Measurements from ENCODE around the gene EP400.

EP400 gene

DNA sequence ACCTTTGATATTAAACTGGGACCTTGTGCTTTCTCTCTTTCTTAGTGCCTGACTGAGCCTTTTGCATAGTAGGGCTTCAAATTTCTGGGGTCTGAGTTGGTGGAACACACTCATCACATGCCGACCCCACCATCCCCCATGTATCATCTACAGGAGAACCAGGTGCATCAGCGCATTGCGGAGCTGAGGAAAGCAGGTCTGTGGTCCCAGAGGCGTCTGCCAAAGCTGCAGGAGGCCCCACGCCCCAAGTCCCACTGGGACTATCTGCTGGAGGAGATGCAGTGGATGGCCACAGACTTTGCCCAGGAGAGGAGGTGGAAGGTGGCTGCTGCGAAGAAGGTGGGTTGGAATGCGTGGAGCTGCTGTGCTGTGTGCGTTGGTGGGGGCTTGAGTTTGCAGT lies 37.8 kb downstream of the EP400 start:
- Mint-ChIP-seq H3K36me3 (ENCODE audit: low read depth) (peaks cover 63% of the 10 kb centered on the region), H3K4me3 (no peak overlapping the region), H3K27ac (no peak overlapping the region), H3K9me3 (no peaks in the 10 kb centered on the region), H3K4me1 (peaks cover 16% of the 10 kb centered on the region), H3K27me3 (ENCODE audit: low read depth) (no peaks in the 10 kb centered on the region)
- TF ChIP-seq, protein P1, sequence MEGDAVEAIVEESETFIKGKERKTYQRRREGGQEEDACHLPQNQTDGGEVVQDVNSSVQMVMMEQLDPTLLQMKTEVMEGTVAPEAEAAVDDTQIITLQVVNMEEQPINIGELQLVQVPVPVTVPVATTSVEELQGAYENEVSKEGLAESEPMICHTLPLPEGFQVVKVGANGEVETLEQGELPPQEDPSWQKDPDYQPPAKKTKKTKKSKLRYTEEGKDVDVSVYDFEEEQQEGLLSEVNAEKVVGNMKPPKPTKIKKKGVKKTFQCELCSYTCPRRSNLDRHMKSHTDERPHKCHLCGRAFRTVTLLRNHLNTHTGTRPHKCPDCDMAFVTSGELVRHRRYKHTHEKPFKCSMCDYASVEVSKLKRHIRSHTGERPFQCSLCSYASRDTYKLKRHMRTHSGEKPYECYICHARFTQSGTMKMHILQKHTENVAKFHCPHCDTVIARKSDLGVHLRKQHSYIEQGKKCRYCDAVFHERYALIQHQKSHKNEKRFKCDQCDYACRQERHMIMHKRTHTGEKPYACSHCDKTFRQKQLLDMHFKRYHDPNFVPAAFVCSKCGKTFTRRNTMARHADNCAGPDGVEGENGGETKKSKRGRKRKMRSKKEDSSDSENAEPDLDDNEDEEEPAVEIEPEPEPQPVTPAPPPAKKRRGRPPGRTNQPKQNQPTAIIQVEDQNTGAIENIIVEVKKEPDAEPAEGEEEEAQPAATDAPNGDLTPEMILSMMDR (IDR thresholded peaks at IDR 0.05; ENCODE audit: unreplicated experiment in 3 of 3): no peak

DNA sequence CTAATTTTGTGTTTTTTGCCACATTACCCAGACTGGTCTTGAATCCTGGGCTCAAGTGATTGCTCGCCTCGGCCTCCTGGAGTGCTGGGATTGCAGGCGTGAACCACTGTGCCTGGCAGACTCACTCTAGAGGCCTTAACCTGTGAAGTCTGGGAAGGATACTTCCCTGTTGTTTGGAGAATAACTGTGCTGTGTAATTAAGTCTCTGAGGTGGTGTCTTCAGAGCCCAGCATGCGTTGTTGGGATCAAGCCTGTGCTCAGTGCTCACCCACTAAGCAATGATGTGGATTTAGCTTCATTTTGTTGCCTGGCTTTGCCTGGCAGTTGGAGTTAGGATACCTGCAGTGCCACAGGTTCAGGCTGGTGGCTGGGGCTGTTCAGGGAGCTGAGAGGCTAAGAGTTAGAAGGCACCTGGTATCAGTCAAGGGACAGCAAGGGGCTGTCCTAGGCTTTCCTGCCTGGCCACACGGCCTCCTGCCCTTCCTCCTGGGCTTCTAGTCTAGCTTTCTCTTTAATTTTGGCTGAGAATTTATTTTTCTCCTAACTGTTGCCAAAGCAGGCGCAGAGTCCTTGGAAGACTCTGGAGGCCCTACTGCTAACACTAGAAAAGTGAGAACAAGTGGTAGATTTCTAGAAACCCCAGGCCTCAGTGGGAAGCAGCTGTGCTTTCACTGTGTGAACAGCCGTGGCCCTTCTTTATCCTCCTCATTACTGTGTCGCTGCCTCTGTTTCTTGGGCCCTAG lies 38.5 kb downstream of the EP400 start:
- Mint-ChIP-seq H3K27ac (no peak overlapping the region), H3K9me3 (no peaks in the 10 kb centered on the region), H3K27me3 (ENCODE audit: low read depth) (no peaks in the 10 kb centered on the region), H3K4me3 (no peak overlapping the region), H3K4me1 (peaks cover 16% of the 10 kb centered on the region), H3K36me3 (ENCODE audit: low read depth) (peaks cover 64% of the 10 kb centered on the region)
- TF ChIP-seq, protein P1 (IDR thresholded peaks at IDR 0.05; ENCODE audit: unreplicated experiment in 3 of 3): no peak

DNA sequence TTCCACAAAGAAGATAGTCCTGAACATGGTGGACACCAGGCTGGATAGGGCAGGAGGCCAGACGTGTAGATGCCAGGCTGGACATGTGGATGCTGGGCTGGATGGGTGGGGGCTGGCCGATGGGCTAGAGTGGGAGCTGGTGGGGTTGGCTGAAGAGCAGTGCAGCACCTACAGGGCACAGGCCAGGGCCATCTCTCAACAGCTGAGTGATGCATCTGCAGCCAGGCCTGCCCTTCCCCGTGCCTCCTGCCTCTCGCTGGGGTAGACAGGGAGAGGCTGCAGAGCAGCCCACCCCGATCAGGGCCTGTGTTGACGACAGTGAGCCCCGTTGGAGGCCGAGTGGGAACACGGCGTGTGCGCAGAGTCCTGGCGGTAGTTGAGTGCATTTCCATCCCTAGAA lies 39.3 kb downstream of the EP400 start:
- Mint-ChIP-seq H3K27ac (no peak overlapping the region), H3K9me3 (no peaks in the 10 kb centered on the region), H3K4me3 (no peak overlapping the region), H3K27me3 (ENCODE audit: low read depth) (no peaks in the 10 kb centered on the region), H3K4me1 (peaks cover 16% of the 10 kb centered on the region), H3K36me3 (ENCODE audit: low read depth) (peaks cover 70% of the 10 kb centered on the region)
- TF ChIP-seq, protein P1 (IDR thresholded peaks at IDR 0.05; ENCODE audit: unreplicated experiment in 3 of 3): no peak

DNA sequence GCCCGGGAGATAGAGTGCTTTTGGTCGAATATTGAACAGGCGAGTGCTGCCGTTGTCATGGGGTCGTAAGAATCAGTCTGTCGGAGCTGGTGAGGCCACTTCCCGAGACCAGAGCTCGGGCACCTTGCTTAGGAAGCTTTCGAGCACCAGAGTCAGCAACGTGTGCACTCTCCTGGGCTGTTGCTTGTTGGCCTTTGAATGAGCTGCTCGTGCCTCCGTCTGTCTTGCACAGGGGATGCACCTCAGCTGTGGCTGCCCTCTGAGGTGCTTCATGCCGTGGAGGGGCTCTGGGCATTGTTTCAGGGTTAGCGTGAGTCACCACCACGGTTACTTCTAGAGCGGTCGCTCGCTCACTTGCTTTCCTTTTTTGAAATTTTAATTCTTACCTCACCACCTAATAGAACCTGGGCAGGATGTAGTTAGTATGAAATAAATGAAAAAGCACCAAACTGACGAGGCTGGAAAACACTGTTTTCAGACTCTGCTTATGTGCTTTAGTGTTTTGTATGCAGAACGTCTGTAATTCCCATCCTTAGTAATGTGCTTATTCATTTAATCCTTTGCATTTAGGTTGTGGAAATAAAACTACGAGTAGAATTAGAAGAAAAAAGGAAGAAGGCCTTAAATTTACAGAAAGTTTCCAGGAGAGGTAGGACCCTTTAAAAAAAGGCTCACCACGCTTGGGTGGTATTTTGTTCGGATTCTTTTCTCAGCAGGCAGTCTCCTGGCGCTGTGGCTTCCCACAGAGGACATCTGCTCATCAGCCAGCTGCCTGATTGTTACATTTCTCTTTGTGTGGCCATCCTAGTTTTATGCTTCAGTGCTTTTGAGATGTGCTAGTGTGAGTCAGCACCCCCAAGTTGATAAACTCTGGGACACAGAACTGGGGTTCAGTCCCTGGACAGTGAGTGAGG lies 40.6 kb downstream of the EP400 start:
- no peaks in the 10 kb centered on the region for H3K9me3 Mint-ChIP-seq
- no peaks in the 10 kb centered on the region for H3K27me3 Mint-ChIP-seq (ENCODE audit: low read depth)
- peaks cover 16% of the 10 kb centered on the region for H3K4me1 Mint-ChIP-seq
- TF ChIP-seq, protein P1 (IDR thresholded peaks at IDR 0.05; ENCODE audit: unreplicated experiment in 3 of 3): no peak
- no peak overlapping the region for H3K4me3 Mint-ChIP-seq
- H3K36me3 Mint-ChIP-seq (ENCODE audit: low read depth): peaks cover 82% of the 10 kb centered on the region
- peak overlapping the region in 2 of 3 experiments; percentile 12 to 32 for H3K27ac Mint-ChIP-seq

DNA sequence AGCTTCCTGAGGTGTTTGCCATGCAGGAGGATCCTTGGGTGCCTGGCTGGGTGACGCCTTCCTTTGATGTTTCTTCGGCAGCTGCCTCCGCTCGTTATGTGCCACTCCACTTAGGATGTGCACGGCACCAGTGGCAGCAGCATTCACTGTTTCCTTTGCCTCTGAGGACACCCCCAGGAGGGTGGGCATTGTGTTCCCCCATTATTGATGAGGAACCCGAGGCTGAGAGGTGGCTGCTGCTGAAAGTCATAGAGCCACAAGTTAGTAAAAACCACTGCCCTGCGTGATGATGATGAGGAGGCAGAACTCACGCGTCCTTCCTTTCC lies 41.2 kb downstream of the EP400 start:
- H3K27me3 Mint-ChIP-seq (ENCODE audit: low read depth): no peaks in the 10 kb centered on the region
- H3K9me3 Mint-ChIP-seq: no peaks in the 10 kb centered on the region
- H3K4me1 Mint-ChIP-seq: peaks cover 16% of the 10 kb centered on the region
- H3K27ac Mint-ChIP-seq: peak overlapping the region in 2 of 3 experiments; percentile 12 to 32
- no peak overlapping the region for H3K4me3 Mint-ChIP-seq
- H3K36me3 Mint-ChIP-seq (ENCODE audit: low read depth): peaks cover 82% of the 10 kb centered on the region
- TF ChIP-seq, protein P1 (IDR thresholded peaks at IDR 0.05; ENCODE audit: unreplicated experiment in 3 of 3): no peak
